SK-N-SH (cell line): ENCODE data around the gene PCGF3. TPM values are rescaled to one million over a fixed set of nuclear protein-coding genes. Genes with fewer than 3 reads are reported as not detected.
A peak's percentile ranks its signal among the peaks of the same experiment; 100 is the strongest.

Source experiments
- CTCF ChIA-PET: fragments of 300-600, 350-600 bp; formaldehyde crosslinking; extraction: SDS; loops from one replicate; lab custom pipeline; 2021; lab: Yijun Ruan, JAX
- POLR2A ChIA-PET: fragments of 350-600 bp; sonication (Branson Sonifier 250); formaldehyde crosslinking; extraction: SDS; loops from one replicate; lab custom pipeline; 2020; ENCODE audit warnings: antibody characterized with exemption, inconsistent platforms; lab: Yijun Ruan, JAX
- DNase-seq: peaks from one replicate; pipeline ENCODE4 v3.0.0; 2012
- H2AFZ ChIP-seq: fragments of 200-600 bp; sonication (generic); 2 replicates; pipeline ENCODE4 v1.8.1; 2016; ENCODE audit warnings: antibody characterized with exemption, mild to moderate bottlenecking, low read depth
- H3F3A ChIP-seq: fragments of 200-600 bp; sonication (generic); replicated peaks from 2 replicates; pipeline ENCODE3; 2016; ENCODE audit warnings: antibody characterized with exemption, mild to moderate bottlenecking; ENCODE audit not compliant: insufficient read depth
- H3K27ac ChIP-seq, 2 experiments: fragments of 200-500 bp in 1 of 2; fragments of 200-600 bp in 1 of 2; sonication (Bioruptor generic) in 1 of 2; sonication (generic), shearing (Covaris generic) in 1 of 2; 2 replicates each; pipeline versions ENCODE4 v1.5.1 to v1.6.1; 2014 to 2016; ENCODE audit warnings: low read depth in 2 of 2, inconsistent platforms in 1 of 2, low read length in 1 of 2, mild to moderate bottlenecking in 1 of 2, mixed read lengths in 1 of 2
- H3K27me3 ChIP-seq: fragments of 200-600 bp; sonication (generic), shearing (Covaris generic); 2 replicates; pipeline ENCODE4 v1.6.1; 2016; ENCODE audit warnings: mixed run types; ENCODE audit not compliant: insufficient read depth
- H3K36me3 ChIP-seq, 2 experiments: fragments of 200-500 bp in 1 of 2; fragments of 200-600 bp in 1 of 2; sonication (Bioruptor generic) in 1 of 2; sonication (generic) in 1 of 2; replicated peaks in 1 of 2; 2 replicates each; pipeline versions ENCODE3 to v1.5.1; 2014 to 2016; ENCODE audit warnings: low read length in 1 of 2, mild to moderate bottlenecking in 1 of 2; ENCODE audit not compliant: insufficient read depth in 2 of 2, control insufficient read depth in 1 of 2
- H3K4me1 ChIP-seq, 2 experiments: fragments of 200-500 bp in 1 of 2; fragments of 200-600 bp in 1 of 2; sonication (Bioruptor generic) in 1 of 2; sonication (generic), shearing (Covaris generic) in 1 of 2; 2 replicates each; pipeline versions ENCODE4 v1.5.1 to v1.6.1; 2014 to 2016; ENCODE audit warnings: low read depth in 1 of 2, low read length in 1 of 2, mixed run types in 1 of 2; ENCODE audit not compliant: insufficient read depth in 2 of 2, control insufficient read depth in 1 of 2
- H3K4me2 ChIP-seq: fragments of 200-600 bp; sonication (generic), shearing (Covaris generic); 2 replicates; pipeline ENCODE4 v1.6.1; 2017; ENCODE audit warnings: mixed run types
- H3K4me3 ChIP-seq, 2 experiments: fragments of 200-500 bp in 1 of 2; fragments of 200-600 bp in 1 of 2; sonication (Bioruptor generic) in 1 of 2; sonication (generic), shearing (Covaris generic) in 1 of 2; 2 replicates each; pipeline versions ENCODE4 v1.5.1 to v1.8.1; 2014 to 2016; ENCODE audit warnings: low read depth in 2 of 2, inconsistent platforms in 1 of 2, low read length in 1 of 2, mild to moderate bottlenecking in 1 of 2, mixed read lengths in 1 of 2, moderate library complexity in 1 of 2
- H3K79me2 ChIP-seq: fragments of 200-600 bp; sonication (generic); 2 replicates; pipeline ENCODE4 v1.8.1; 2017; ENCODE audit warnings: mild to moderate bottlenecking; ENCODE audit not compliant: insufficient read depth
- H3K9ac ChIP-seq: fragments of 200-600 bp; sonication (generic); 2 replicates; pipeline ENCODE4 v1.6.1; 2017; ENCODE audit warnings: mixed run types
- H3K9me2 ChIP-seq: fragments of 200-600 bp; sonication (generic); 2 replicates; pipeline ENCODE4 v1.6.1; 2017; ENCODE audit warnings: mixed run types
- H3K9me3 ChIP-seq: fragments of 200-600 bp; sonication (generic); 2 replicates; pipeline ENCODE4 v1.6.1; 2017; ENCODE audit warnings: mixed run types, mild to moderate bottlenecking, moderate library complexity
- H4K20me1 ChIP-seq: fragments of 200-600 bp; sonication (generic); 2 replicates; pipeline ENCODE4 v1.6.1; 2017; ENCODE audit warnings: mild to moderate bottlenecking, mixed run types; ENCODE audit not compliant: insufficient read depth
- EP300 ChIP-seq, 2 experiments: IDR thresholded peaks; 2 replicates each; pipeline versions ENCODE4 v1.4.0 to v1.6.1; 2012; ENCODE audit warnings: borderline replicate concordance in 1 of 2, low read depth in 1 of 2, low read length in 1 of 2
- EZH2phosphoT487 ChIP-seq: fragments of 200-600 bp; sonication (generic); IDR thresholded peaks from 2 replicates; pipeline ENCODE4 v1.6.1; 2017; ENCODE audit warnings: low read depth, mixed run types, mild to moderate bottlenecking, antibody characterized with exemption, moderate library complexity, borderline replicate concordance
- FOSL2 ChIP-seq: IDR thresholded peaks from 2 replicates; pipeline ENCODE4 v1.4.0; 2012; ENCODE audit warnings: low read depth, mild to moderate bottlenecking, moderate library complexity, borderline replicate concordance
- FOXJ3 ChIP-seq: sonication (generic); formaldehyde crosslinking; IDR thresholded peaks from 2 replicates; pipeline ENCODE4 v1.5.1; 2020; ENCODE audit warnings: mild to moderate bottlenecking, missing genetic modification reagents
- GABPA ChIP-seq: IDR thresholded peaks from 2 replicates; pipeline ENCODE4 v1.4.0; 2012; ENCODE audit warnings: low read depth, mild to moderate bottlenecking
- MEF2A ChIP-seq: IDR thresholded peaks from 2 replicates; pipeline ENCODE4 v1.4.0; 2012; ENCODE audit warnings: low read depth, borderline replicate concordance
- NFIC ChIP-seq: IDR thresholded peaks from 2 replicates; pipeline ENCODE4 v1.4.0; 2012; ENCODE audit warnings: borderline replicate concordance
- POLR2AphosphoS5 ChIP-seq: IDR thresholded peaks from 2 replicates; pipeline ENCODE4 v1.6.1; 2012; ENCODE audit warnings: low read depth, low read length
- RAD21 ChIP-seq: IDR thresholded peaks from 2 replicates; pipeline ENCODE4 v1.6.1; 2012; ENCODE audit warnings: mild to moderate bottlenecking, low read length
- RCOR1 ChIP-seq: fragments of 150-350 bp; IDR thresholded peaks from 2 replicates; pipeline ENCODE4 v1.6.1; 2017; ENCODE audit warnings: antibody characterized with exemption, low read length
- RXRA ChIP-seq: IDR thresholded peaks from 2 replicates; pipeline ENCODE4 v1.4.0; 2012; ENCODE audit warnings: low read depth, mild to moderate bottlenecking, borderline replicate concordance
- USF2 ChIP-seq: fragments of 150-350 bp; IDR thresholded peaks from 2 replicates; pipeline ENCODE4 v1.6.1; 2017; ENCODE audit warnings: antibody characterized with exemption, low read length, low read depth, borderline replicate concordance
- ZBTB33 ChIP-seq: IDR thresholded peaks from 2 replicates; pipeline ENCODE4 v1.4.0; 2012; ENCODE audit warnings: low read depth, borderline replicate concordance
- WGBS: methylation state at CpG from one replicate; pipeline ENCODE4 v1.1.6; 2017; ENCODE audit warnings: low lambda C conversion rate; 5-methylcytosine and 5-hydroxymethylcytosine counted together
- polyA plus RNA-seq, 3 experiments: library from polyadenylated mRNA; depleted of rRNA; stranded (reverse); fragments of >200 nt; gene quantifications; 2 replicates each; pipeline ENCODE4 v1.2.3, GENCODE V29; 2012
- TF ChIP-seq, protein P1 (sequence below): fragments of 200-600 bp; sonication (generic); IDR thresholded peaks from 2 replicates; pipeline ENCODE4 v1.6.1; 2017; ENCODE audit warnings: antibody characterized with exemption, mild to moderate bottlenecking, moderate library complexity
- TF ChIP-seq, protein P2 (sequence below): IDR thresholded peaks from 2 replicates; pipeline ENCODE4 v1.4.0; 2012; ENCODE audit warnings: low read depth

The PCGF3 gene
- polyA plus RNA-seq, 1 of the 3 experiments (the other 2 are of a cell fraction): 44.8 TPM

DNA sequence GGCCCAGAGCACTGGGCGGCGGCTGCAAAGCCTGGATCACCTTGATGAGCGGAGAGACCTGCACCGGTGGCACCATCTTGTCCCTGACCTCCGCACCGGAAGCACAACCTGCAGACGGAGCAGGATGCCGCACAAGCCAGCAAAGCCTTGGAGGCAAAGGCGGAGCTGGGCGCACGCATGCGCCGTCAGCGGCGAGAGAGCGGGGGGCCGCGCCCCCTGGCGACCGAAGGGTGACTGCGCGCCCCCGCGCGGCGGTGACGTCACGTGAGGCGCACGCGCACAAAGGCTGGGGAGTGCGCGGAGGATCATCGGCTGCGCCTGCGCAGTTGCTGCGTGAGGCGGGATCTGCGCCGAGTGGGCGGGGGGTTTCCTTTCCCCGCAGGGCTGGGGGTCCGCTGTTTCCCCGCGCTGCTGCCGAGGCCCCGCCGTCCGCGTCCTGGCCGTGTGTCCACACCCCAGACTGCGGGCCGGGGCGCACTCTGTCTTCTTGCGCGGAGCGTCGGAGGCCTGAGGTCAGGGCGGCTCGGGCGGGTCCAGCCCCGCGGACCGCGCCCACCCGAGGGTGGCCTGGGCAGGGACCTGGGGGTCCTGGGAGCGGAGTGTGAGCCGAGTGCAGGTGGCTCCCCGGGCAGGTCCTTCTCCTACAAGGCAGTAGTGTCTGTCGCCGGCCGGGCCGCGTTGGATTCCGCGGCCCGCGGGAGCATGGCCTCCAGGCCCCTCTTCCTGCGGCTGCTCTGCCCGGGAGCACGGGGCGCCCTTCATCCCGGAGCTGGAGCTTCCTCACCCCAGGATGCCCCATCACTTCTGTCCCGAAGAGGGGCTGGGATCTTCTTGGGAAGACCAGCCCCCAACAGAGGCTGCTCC lies 31.2 kb upstream of the PCGF3 start, which contains the start of the genes ATP5ME and MYL5 (continued):
- TF ChIP-seq NFIC (no peak), USF2 (peak; percentile 53; the same call in 1 of the 2 replicates), POLR2AphosphoS5 (peak; percentile 86), RAD21 (peak; percentile 49), RXRA (no peak), EZH2phosphoT487 (no peak), RCOR1 (peak; percentile 41; the same call in 1 of the 2 replicates), FOXJ3 (CRISPR knock-in tag) (no peak)
- TF ChIP-seq, protein P1, sequence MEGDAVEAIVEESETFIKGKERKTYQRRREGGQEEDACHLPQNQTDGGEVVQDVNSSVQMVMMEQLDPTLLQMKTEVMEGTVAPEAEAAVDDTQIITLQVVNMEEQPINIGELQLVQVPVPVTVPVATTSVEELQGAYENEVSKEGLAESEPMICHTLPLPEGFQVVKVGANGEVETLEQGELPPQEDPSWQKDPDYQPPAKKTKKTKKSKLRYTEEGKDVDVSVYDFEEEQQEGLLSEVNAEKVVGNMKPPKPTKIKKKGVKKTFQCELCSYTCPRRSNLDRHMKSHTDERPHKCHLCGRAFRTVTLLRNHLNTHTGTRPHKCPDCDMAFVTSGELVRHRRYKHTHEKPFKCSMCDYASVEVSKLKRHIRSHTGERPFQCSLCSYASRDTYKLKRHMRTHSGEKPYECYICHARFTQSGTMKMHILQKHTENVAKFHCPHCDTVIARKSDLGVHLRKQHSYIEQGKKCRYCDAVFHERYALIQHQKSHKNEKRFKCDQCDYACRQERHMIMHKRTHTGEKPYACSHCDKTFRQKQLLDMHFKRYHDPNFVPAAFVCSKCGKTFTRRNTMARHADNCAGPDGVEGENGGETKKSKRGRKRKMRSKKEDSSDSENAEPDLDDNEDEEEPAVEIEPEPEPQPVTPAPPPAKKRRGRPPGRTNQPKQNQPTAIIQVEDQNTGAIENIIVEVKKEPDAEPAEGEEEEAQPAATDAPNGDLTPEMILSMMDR: peak; percentile 82
- TF ChIP-seq, all 33 proteins: peak for 17

GRCh38 chr4:675036-675882 lies 30.4 kb upstream of the PCGF3 start:
- peak overlapping the region; percentile 87 to 95 for H3K4me3 ChIP-seq
- peak overlapping the region; percentile 99 for H3K4me2 ChIP-seq
- 0 out of 2 replicates have a peak overlapping the region, but pooled peaks have one; percentile 72 for H2AFZ ChIP-seq
- no peaks in the 10 kb centered on the region for H4K20me1 ChIP-seq
- H3K36me3 ChIP-seq: peaks cover 13 to 18% of the 10 kb centered on the region in 2 experiments
- no peaks in the 10 kb centered on the region for H3K9me2 ChIP-seq
- DNase-seq: peak; percentile 60
- CTCF ChIA-PET: interaction anchor here (0.6 to 2.8 kb wide), 7 partner anchors 9 to 954 kb away, joined by 3 to 20 read pairs (median 3); no protein-coding TSS in a partner anchor
- POLR2A ChIA-PET: interaction anchor here (2.1 to 2.5 kb wide), 2 partner anchors 9 to 11 kb away, joined by 8 to 24 read pairs; no protein-coding TSS in a partner anchor
- WGBS: 52% methylated on average over 13 of the region's 26 CpGs
- H3K9me3 ChIP-seq: no peaks in the 10 kb centered on the region
- no peaks in the 10 kb centered on the region for H3F3A ChIP-seq
- TF ChIP-seq POLR2AphosphoS5 (peak; percentile 31; the same call in 1 of the 2 replicates), GABPA (no peak), EP300 (IDR thresholded peaks at IDR 0.05; ENCODE audit: borderline replicate concordance in 1 of 2, low read depth in 1 of 2, low read length in 1 of 2) (no peak), ZBTB33 (no peak), MEF2A (no peak), RXRA (no peak), FOSL2 (no peak), RAD21 (no peak)
- TF ChIP-seq, protein P2, sequence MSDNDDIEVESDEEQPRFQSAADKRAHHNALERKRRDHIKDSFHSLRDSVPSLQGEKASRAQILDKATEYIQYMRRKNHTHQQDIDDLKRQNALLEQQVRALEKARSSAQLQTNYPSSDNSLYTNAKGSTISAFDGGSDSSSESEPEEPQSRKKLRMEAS: no peak
- H3K9ac ChIP-seq: peak overlapping the region; percentile 96
- H3K27me3 ChIP-seq: no peaks in the 10 kb centered on the region
- H3K79me2 ChIP-seq: peaks cover 28% of the 10 kb centered on the region
- H3K4me1 ChIP-seq: peaks cover 6 to 27% of the 10 kb centered on the region in 2 experiments; a peak in 1 of 4 replicates
- H3K27ac ChIP-seq: peak overlapping the region; percentile 63 to 84
